ENCODE results near the gene CDON.

- TF ChIP-seq POLR2AphosphoS5 (IDR thresholded peaks at IDR 0.05; ENCODE audit: borderline replicate concordance, low read depth, low read length) (no peak), EZH2 (IDR thresholded peaks at IDR 0.05) (no peak)
These were observed 109.7 kb downstream of the CDON start for GRCh38 chr11:125952973-125953372.

All from SK-N-MC (cell line).